Keratinocyte (primary cell): ENCODE results near the gene SDK2. TPM values are rescaled to one million over a fixed set of nuclear protein-coding genes. Genes with fewer than 3 reads are reported as not detected.

ENCODE experiments used
- DNase-seq: peaks from one replicate; pipeline ENCODE4 v3.0.0-alpha.2; 2011; ENCODE audit warnings: low read depth, missing footprints, low spot score
- FAIRE-seq: peaks from 2 replicates; lab custom pipeline; 2011; peaks lifted over from hg19 to GRCh38; lab: Jason Lieb, UNC
- H2AFZ ChIP-seq: 2 replicates; pipeline ENCODE4 v1.6.0; 2012; ENCODE audit warnings: low read length, control low read depth, inconsistent platforms; ENCODE audit not compliant: control insufficient read depth
- H3K27ac ChIP-seq: 2 replicates; pipeline ENCODE4 v1.5.1; 2011; ENCODE audit warnings: low read length; ENCODE audit not compliant: control insufficient read depth, insufficient read depth
- H3K27me3 ChIP-seq: 3 replicates; pipeline ENCODE4 v1.6.0; 2011; ENCODE audit warnings: low read length; ENCODE audit not compliant: control insufficient read depth, insufficient read depth; ENCODE audit errors: extremely low read depth
- H3K36me3 ChIP-seq, 2 experiments: 2 replicates in 1 of 2; 3 replicates in 1 of 2; pipeline ENCODE4 v1.5.1; 2011; ENCODE audit warnings: low read length in 2 of 2, mild to moderate bottlenecking in 1 of 2; ENCODE audit not compliant: control insufficient read depth in 2 of 2, insufficient read depth in 2 of 2; ENCODE audit errors: extremely low read depth in 1 of 2
- H3K4me1 ChIP-seq: 3 replicates; pipeline ENCODE4 v1.5.1; 2011; ENCODE audit warnings: low read length; ENCODE audit not compliant: control insufficient read depth, insufficient read depth; ENCODE audit errors: extremely low read depth
- H3K4me2 ChIP-seq: 3 replicates; pipeline ENCODE4 v1.6.0; 2011; ENCODE audit warnings: low read depth, low read length; ENCODE audit not compliant: control insufficient read depth, insufficient read depth; ENCODE audit errors: extremely low read depth
- H3K4me3 ChIP-seq, 3 experiments: fragments of 200-600 bp in 1 of 3; sonication (generic) in 1 of 3; 2 replicates in 2 of 3; 3 replicates in 1 of 3; pipeline ENCODE4 v1.5.1; 2011 to 2016; ENCODE audit warnings: low read length in 3 of 3, mild to moderate bottlenecking in 3 of 3, control low read depth in 2 of 3, inconsistent platforms in 1 of 3, low read depth in 1 of 3, mixed read lengths in 1 of 3, mixed run types in 1 of 3, moderate library complexity in 1 of 3; ENCODE audit not compliant: control insufficient read depth in 2 of 3, insufficient read depth in 2 of 3; ENCODE audit errors: extremely low read depth in 1 of 3
- H3K79me2 ChIP-seq: 2 replicates; pipeline ENCODE4 v1.6.0; 2012; ENCODE audit warnings: low read length; ENCODE audit not compliant: control insufficient read depth, insufficient read depth
- H3K9ac ChIP-seq: 3 replicates; pipeline ENCODE4 v1.6.0; 2011; ENCODE audit warnings: low read length; ENCODE audit not compliant: control insufficient read depth, insufficient read depth; ENCODE audit errors: extremely low read depth
- H3K9me1 ChIP-seq: 3 replicates; pipeline ENCODE4 v1.6.0; 2011; ENCODE audit warnings: low read length; ENCODE audit not compliant: control insufficient read depth, insufficient read depth; ENCODE audit errors: extremely low read depth
- H3K9me3 ChIP-seq: 2 replicates; pipeline ENCODE4 v1.5.1; 2012; ENCODE audit warnings: low read depth, low read length; ENCODE audit not compliant: control insufficient read depth
- H4K20me1 ChIP-seq: 3 replicates; pipeline ENCODE4 v1.6.0; 2011; ENCODE audit warnings: low read length; ENCODE audit not compliant: control insufficient read depth, insufficient read depth; ENCODE audit errors: extremely low read depth
- EZH2 ChIP-seq: IDR thresholded peaks from one replicate; pipeline ENCODE4 v1.6.1; 2012; ENCODE audit warnings: inconsistent platforms, mild to moderate bottlenecking, low read length, moderate library complexity
- dilution Hi-C: fragments of 300-500 bp; cut with MboI; formaldehyde crosslinking; loops from one replicate; pipeline ENCODE4 v1.7.0; 2020; ENCODE audit warnings: low sequenced_read_pairs; ENCODE audit not compliant: extremely low pct_ligation_motif_present
- polyA plus RNA-seq, 5 experiments: library from polyadenylated mRNA; depleted of rRNA in 3 of 5; stranded (reverse) in 3 of 5; stranded (forward) in 1 of 5; unstranded in 1 of 5; fragments of >200 nt; gene quantifications; 1 replicate in 1 of 5; 2 replicates in 3 of 5; 3 replicates in 1 of 5; pipeline versions ENCODE4 v1.2.1 to v1.2.3, GENCODE V29; 2011 to 2012; ENCODE audit warnings: missing spikeins in 2 of 5, low read depth in 1 of 5, low replicate concordance in 1 of 5
- TF ChIP-seq, protein P1 (sequence below), 3 experiments: IDR thresholded peaks in 1 of 3; conservative IDR thresholded peaks in 1 of 3; optimal IDR thresholded peaks in 1 of 3; 2 replicates in 2 of 3; 3 replicates in 1 of 3; pipeline versions ENCODE3 to v1.5.1; 2011; ENCODE audit warnings: low read length in 3 of 3, mild to moderate bottlenecking in 3 of 3, moderate library complexity in 2 of 3, control low read depth in 1 of 3, inconsistent platforms in 1 of 3; ENCODE audit not compliant: insufficient read depth in 2 of 3; ENCODE audit errors: extremely low read depth in 1 of 3

Gene SDK2
- polyA plus RNA-seq, 1 donor (not counting 4 experiments of a cell fraction or from before 2014, with no cell fraction given): 1.8 TPM

- TF ChIP-seq, protein P1, sequence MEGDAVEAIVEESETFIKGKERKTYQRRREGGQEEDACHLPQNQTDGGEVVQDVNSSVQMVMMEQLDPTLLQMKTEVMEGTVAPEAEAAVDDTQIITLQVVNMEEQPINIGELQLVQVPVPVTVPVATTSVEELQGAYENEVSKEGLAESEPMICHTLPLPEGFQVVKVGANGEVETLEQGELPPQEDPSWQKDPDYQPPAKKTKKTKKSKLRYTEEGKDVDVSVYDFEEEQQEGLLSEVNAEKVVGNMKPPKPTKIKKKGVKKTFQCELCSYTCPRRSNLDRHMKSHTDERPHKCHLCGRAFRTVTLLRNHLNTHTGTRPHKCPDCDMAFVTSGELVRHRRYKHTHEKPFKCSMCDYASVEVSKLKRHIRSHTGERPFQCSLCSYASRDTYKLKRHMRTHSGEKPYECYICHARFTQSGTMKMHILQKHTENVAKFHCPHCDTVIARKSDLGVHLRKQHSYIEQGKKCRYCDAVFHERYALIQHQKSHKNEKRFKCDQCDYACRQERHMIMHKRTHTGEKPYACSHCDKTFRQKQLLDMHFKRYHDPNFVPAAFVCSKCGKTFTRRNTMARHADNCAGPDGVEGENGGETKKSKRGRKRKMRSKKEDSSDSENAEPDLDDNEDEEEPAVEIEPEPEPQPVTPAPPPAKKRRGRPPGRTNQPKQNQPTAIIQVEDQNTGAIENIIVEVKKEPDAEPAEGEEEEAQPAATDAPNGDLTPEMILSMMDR (optimal IDR thresholded peaks at IDR 0.05 in 1 of 3, IDR thresholded peaks at IDR 0.05 in 1 of 3, conservative IDR thresholded peaks at IDR 0.05 in 1 of 3; ENCODE audit: extremely low read depth in 1 of 3, insufficient read depth in 2 of 3, low read length in 3 of 3): no peak
- TF ChIP-seq EZH2: no peak
- H3K4me2 ChIP-seq: no peak overlapping the region
- dilution Hi-C loops: no loop called here
- no peaks in the 10 kb centered on the region for H3K9me3 ChIP-seq
- no peaks in the 10 kb centered on the region for H3K27me3 ChIP-seq
- no peaks in the 10 kb centered on the region for H3K79me2 ChIP-seq
- no peak overlapping the region for H3K4me3 ChIP-seq
- FAIRE-seq (no peak), DNase-seq (no peak)
- no peak overlapping the region for H3K27ac ChIP-seq
- H3K4me1 ChIP-seq: no peaks in the 10 kb centered on the region
- no peak overlapping the region for H2AFZ ChIP-seq
- H4K20me1 ChIP-seq: no peaks in the 10 kb centered on the region
- no peak overlapping the region for H3K9ac ChIP-seq
- H3K36me3 ChIP-seq: no peaks in the 10 kb centered on the region
- H3K9me1 ChIP-seq: no peaks in the 10 kb centered on the region
Observed at GRCh38 chr17:73447319-73447718, 196.9 kb downstream of the SDK2 start.

- no peaks in the 10 kb centered on the region for H3K36me3 ChIP-seq
- no peak for DNase-seq
- no peaks in the 10 kb centered on the region for H3K4me1 ChIP-seq
- H3K9me3 ChIP-seq: no peaks in the 10 kb centered on the region
- no peak overlapping the region for H3K4me3 ChIP-seq
- no peaks in the 10 kb centered on the region for H3K27me3 ChIP-seq
- no peaks in the 10 kb centered on the region for H3K9me1 ChIP-seq
- no peaks in the 10 kb centered on the region for H4K20me1 ChIP-seq
- H3K79me2 ChIP-seq: no peaks in the 10 kb centered on the region
- H3K4me2 ChIP-seq: no peak overlapping the region
- no peak overlapping the region for H3K27ac ChIP-seq
- no peak overlapping the region for H2AFZ ChIP-seq
- dilution Hi-C loops: no loop called here
- no peak for FAIRE-seq
- TF ChIP-seq, protein P1 (optimal IDR thresholded peaks at IDR 0.05 in 1 of 3, IDR thresholded peaks at IDR 0.05 in 1 of 3, conservative IDR thresholded peaks at IDR 0.05 in 1 of 3; ENCODE audit: extremely low read depth in 1 of 3, insufficient read depth in 2 of 3, low read length in 3 of 3): no peak
- TF ChIP-seq EZH2: no peak
- H3K9ac ChIP-seq: no peak overlapping the region
Observed at GRCh38 chr17:73446617-73447016, 197.6 kb downstream of the SDK2 start.
